GM13976 (cell line): Measurements from ENCODE around the gene VWA3B.
A peak's percentile ranks its signal among the peaks of the same experiment; 100 is the strongest.
"Not testable (repeated sequence)": the region's sequence is repeated elsewhere in the genome, so short reads cannot be mapped to it uniquely, and the experiment has no call there.

ENCODE experiments used
- DNase-seq: peaks from one replicate; pipeline ENCODE4 v3.0.0; 2012; ENCODE audit warnings: low spot score
- CTCF ChIP-seq: IDR thresholded peaks from 2 replicates; pipeline ENCODE4 v1.5.1; 2012; ENCODE audit warnings: borderline replicate concordance, mild to moderate bottlenecking; ENCODE audit not compliant: insufficient read depth; ENCODE audit errors: extremely low read depth, missing control alignments, control extremely low read depth
- in situ Hi-C: fragments of 300-500 bp; cut with MboI; formaldehyde crosslinking; loops from one replicate; pipeline ENCODE4 v1.12.0; 2022; ENCODE audit warnings: low sequenced_read_pairs, mixed read lengths, inconsistent platforms; ENCODE audit not compliant: unreplicated experiment

VWA3B gene

GRCh38 chr2:98301469-98301868, 214.5 kb downstream of the VWA3B start:
- no peak for TF ChIP-seq CTCF
- DNase-seq, result peak; percentile 6
- in situ Hi-C loops, result no loop called here

- in situ Hi-C loops, DNase-seq: not testable (repeated sequence)
These were observed 220.2 kb downstream of the VWA3B start for GRCh38 chr2:98307131-98307696.

GRCh38 chr2:98308068-98308467, 221.1 kb downstream of the VWA3B start:
- no peak for DNase-seq

GRCh38 chr2:98308532-98308931, 221.6 kb downstream of the VWA3B start:
- no peak for DNase-seq
- TF ChIP-seq CTCF, result no peak
- in situ Hi-C loops, result no loop called here

More at GRCh38 chr2:98308068-98308467, 221.1 kb downstream of the VWA3B start:
- in situ Hi-C loops, result no loop called here
- TF ChIP-seq CTCF, result no peak

GRCh38 chr2:98309580-98309979, 222.6 kb downstream of the VWA3B start:
- no peak for DNase-seq
- in situ Hi-C loops, result no loop called here
- no peak for TF ChIP-seq CTCF

GRCh38 chr2:98310010-98310409, 223.0 kb downstream of the VWA3B start:
- in situ Hi-C loops, result no loop called here
- no peak for TF ChIP-seq CTCF
- DNase-seq, result no peak

GRCh38 chr2:98311090-98311489, 224.1 kb downstream of the VWA3B start:
- no peak for TF ChIP-seq CTCF
- in situ Hi-C loops, result no loop called here
- DNase-seq, result no peak
